CD4-positive, alpha-beta T cell treated with Interleukin-2 at 100 ng/mL for 4 hours (primary cell): Measurements from ENCODE around the gene CNPY1.

ENCODE experiments used
- DNase-seq: peaks from one replicate; pipeline ENCODE4 v3.0.0-alpha.2; 2020; ENCODE audit warnings: low spot score

CNPY1 gene

DNA sequence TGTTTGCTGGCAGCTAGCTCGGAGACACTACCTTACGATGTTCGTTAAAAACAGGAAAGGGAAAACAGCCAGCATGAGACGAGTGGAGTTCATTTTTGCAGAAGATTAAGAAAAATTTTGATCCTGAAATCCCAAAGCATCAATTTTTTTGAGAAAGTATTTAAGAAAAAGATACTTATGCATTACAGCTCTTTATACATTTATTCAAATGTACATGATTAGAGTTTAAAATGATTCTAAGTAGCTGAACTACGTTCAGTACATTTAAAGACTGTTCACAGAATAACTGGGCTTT is 34.7 kb downstream of the CNPY1 start:
- no peak for DNase-seq

DNA sequence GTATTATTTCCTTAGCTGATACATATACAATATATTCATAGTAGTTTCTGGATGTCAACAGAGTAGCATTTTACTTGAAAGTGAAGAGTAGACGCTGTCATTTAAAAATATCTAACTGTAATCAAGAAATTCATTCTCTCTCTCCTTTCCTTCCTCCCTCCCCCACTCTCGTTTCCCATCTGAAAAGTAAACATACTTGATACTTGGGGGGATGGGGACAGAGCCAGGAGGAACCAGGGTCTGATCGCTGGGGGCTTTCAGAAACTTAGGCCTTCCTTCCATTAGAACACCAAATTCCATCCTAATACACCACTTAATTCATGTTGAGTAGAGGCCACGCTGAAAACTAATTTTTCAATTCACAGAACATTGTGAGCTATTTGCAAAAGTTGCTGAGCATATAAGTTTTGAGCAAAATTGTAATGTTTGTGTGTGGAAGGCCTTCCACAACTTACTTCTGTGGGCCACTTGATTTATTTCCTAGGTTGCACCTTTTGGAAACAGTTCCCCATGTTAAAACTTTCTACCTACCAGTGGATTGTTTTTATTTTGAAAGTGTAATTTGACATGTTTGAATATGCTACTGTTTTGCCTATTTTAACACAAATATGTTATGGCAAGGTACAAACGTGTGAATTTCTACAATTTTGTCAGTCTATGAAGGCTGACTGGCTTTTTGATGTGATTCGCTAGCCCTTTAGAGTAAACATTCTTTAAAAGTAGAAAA is 35.2 kb downstream of the CNPY1 start:
- no peak for DNase-seq

DNA sequence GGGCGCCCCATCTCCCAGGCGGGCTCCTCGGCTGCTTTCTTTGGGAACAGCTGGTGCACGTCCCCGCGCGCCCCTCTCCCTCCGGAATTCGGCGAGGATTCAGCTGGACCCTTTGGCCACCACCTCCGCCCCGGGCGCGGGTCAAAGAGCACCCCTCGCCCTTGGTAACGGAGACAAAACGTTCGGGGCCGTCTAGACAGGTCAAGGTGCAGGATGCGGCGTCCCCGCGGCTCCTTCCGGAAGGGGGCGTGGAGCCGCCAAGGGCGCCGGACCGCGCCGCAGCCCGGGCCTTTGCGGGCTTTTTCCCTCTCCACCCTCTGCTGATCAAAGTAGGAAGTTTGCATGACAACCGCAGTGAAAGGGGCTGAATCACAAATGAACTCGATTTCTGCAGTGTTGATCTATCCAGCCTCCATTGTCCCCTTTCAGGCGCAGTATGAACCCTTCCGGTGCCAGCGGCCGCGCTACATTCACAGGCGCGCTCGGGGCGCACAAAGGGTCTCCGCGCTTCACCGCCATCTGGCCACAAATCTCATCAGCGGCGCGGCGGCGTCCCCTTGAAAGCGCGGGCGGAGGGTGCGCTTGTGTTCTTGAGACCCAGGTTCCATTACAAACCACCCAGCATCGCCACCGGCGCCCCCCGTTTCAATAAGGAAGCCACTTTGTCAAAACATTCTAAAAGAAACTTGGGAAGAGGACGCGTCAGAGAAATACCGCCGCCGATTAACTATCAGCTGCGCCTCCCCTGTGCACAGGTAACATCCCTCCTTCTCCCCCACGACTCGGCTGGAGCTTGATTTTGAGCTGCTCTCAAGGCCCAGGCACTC is 36.4 kb downstream of the CNPY1 start:
- no peak for DNase-seq

- DNase-seq, result no peak
Observed at GRCh38 chr7:155509359-155509724, 37.0 kb downstream of the CNPY1 start.

- no peak for DNase-seq
Observed at GRCh38 chr7:155508376-155509358, 37.7 kb downstream of the CNPY1 start.

- no peak for DNase-seq
Observed at GRCh38 chr7:155507576-155507975, 38.8 kb downstream of the CNPY1 start.

DNA sequence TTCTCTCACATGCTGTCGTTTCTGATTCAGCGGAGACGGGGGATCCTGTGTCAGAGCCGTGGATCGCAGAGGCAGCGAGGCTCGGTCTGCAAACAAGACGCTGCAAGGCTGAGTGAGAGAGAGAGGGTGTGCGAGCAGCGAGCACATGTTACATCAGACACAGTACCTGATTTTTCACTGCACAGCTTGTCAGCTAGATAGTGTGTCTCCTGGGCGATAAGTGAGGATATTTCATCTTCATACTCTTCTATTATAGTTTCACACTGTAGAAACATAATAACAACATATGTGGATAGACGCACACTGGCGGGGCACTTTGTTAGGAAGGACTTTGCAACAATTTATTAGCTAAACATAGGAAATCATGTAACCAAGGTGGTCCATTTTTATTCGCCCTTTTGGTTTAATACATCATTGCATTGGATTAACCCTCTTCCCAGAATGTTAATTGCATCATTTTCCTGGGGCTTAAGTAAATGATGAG is 39.5 kb downstream of the CNPY1 start:
- DNase-seq, result no peak

DNA sequence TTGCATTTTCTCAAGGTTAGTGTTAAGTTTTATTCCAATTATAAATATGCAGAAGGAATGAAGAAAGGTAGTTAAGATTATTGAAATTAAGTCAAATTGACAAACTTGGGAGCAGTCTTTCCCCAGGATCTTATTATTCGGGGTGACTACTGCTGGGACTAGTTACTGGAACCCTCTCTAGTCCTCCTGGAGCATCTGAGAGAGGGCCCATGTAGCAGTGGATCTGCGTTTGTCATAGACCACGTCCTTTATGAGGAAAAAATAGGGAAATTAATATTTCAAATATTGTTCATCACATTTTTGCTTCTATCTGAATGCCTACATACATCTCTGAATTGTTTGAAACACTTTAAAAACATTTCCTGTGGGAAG is 41.0 kb downstream of the CNPY1 start:
- DNase-seq, result no peak

DNA sequence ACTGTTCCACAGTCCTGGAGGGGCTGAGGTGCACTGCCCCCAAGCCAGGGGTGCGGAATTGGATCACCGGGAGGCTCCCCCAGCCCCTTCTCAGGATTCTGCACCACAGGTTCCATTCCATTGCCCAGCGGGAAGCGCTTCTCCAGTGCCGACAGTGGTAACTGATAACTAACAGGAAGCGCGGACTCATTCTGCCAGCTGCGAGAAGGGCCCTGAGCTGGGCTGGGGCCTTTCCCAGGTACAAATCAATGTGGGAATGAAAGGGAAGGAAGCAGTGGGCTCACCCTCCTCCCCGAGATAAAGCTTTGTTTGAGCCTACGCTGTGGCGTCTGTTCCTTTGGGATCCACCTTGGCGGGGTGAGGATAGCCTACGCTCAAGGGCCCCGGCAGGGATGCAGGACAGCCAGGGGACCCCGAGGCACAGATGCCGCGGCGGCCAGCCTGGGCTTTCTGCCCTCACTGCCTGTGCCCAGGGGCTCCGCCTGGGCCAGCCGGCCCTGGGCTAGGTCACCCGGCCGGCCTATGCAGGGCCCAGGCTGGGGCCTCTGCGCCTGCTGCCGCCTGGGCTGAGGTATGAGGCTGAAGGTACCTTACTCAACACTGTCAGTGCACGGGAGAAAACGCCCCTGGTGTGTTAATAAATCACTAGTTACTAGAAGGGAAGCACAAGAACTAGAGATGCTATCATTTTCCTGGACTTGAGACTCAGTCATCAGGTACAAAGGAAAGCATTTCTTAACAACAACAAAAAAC is 49.0 kb downstream of the CNPY1 start:
- DNase-seq, result no peak

DNA sequence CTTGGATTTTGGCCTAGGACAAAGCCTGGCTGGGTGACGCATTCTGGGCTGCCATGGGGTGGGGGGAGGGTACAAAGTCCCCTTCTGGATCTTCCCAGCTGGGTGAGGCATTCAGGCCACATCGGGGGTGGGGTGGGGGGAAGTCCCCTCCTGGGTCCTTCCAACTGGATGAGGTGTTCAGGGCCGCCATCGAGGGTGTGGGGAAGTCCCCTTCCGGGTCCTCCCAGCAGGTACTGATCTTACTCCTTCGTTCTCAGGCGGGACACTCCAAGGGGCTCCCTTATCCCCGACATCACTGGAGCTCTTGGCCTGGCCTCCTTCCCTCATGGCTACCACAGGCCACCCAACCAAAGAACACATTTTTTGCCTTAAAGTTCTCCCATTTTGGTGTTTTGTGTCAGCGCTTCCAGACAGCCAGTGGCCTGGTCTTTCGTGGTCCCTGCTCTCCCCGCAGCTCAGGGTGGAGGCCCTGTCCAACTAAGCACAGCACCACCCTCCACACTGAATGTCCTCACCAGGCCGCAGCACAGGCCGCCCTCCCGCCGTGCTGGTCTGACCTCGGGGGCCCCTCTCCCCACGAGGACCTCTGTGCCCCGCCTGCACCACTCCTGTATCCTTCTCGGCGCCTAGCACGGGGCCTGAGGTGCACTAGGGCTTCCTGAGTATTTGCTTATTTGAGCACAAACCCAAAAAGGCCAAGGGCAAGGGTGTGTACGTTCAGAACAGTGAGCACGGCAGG is 49.9 kb downstream of the CNPY1 start:
- DNase-seq, result no peak

DNA sequence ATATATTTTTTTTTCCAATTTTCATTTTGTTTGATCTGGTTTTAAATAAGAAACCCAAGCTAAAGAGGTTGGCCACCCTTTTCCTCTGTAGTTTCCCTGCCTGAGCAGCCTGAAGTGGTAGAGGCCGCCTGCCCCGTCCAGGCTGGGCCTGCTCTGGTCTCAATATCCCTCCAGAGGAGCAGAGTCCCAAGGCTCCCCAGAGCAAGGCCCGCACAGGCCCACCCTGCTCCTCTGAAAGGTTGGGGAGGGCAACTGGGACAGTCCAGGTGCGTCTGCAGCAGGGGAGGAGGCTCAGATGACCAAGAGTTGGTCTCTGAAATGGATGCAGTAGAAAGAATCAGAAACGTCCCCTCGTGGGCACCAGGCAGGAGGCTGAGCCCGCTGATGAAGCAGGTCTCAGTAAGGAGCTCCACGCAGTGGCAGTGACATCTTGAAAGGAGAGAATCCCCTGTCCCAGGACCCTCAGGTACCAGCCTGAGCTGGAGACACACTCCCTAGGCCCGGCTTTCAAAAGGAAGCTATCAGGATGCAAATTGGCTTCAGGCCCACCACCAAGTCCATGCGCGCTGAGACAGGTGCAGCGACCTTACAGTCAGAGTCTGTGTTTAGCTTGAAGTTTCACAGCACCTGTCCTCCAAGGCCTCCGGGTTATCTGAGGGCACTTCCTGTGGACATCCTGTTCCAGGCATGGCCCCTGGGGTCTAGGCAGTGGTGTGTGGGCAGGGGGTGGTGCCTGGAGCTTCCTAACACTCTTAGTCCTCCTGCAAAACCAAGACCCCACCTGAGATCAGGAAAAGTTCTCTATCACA is 50.7 kb downstream of the CNPY1 start:
- no peak for DNase-seq

DNA sequence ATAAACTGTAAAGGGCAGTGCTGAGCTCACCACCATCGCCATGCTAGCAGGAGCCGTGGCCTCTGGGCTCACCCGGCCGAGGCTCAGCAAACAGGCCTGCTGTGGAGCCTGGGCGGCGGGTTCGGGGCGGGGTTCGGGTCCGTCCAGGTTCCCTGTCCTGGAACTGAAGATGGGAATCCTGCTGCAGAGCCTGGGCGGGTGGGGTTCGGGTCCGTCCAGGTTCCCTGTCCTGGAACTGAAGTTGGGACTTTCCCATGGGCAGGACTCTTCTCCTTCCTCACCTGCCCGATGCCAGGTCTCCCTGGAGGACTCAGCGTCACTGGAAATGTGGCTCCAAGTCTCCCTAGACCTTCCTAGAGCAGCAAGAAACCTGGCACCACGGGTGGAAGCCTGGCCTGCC is 51.8 kb downstream of the CNPY1 start:
- DNase-seq, result no peak

GRCh38 chr7:155493744-155494538 is 52.4 kb downstream of the CNPY1 start:
- no peak for DNase-seq

- no peak for DNase-seq
Observed at GRCh38 chr7:155491812-155492211, 54.5 kb downstream of the CNPY1 start.

DNA sequence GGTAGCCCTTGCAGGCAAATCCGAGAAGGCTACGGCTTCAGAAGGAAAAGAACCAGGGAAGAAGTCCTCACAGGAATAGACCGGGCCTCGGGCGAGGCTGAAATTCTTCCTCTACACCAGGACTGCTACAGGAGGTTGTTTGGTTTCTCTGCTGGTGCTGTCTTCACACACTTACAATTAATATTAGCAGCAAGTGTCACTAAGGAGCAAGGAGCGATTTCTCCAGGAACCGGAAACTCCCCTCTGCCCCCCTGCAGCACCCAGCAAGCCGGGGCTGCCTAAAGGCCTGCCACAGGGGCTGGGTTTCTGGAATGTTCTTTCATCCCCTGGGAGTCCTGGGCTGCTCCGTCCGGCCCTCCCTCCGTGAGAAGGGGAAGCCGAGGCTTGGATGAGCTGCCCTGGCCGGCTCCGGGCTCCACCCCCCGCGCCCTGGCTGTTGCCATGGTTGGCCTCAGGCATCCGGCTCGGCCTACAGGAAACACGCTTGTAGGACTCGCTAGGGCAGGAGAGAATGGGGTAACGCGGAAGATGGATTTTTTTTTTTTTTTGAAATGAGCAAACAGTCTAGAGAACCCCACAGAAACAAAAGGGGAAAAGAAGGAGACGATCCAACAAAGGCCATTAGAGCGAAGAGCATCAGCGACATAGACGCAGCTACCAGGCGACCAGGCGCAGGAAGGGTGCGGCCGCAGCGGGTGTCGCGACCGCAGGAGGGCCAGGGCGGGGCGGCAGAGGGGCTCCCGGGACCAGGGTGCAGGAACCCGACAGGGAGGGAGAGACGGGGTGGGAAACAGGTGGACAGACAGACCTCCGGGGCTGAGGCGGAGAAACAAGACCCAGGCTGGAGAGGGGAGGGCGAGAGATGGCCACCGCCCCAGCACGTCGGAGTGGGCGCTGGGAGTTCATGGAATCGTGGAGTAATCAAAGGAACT is 55.4 kb downstream of the CNPY1 start:
- DNase-seq, result peak; percentile 12

GRCh38 chr7:155489862-155490696 is 56.3 kb downstream of the CNPY1 start:
- no peak for DNase-seq

DNA sequence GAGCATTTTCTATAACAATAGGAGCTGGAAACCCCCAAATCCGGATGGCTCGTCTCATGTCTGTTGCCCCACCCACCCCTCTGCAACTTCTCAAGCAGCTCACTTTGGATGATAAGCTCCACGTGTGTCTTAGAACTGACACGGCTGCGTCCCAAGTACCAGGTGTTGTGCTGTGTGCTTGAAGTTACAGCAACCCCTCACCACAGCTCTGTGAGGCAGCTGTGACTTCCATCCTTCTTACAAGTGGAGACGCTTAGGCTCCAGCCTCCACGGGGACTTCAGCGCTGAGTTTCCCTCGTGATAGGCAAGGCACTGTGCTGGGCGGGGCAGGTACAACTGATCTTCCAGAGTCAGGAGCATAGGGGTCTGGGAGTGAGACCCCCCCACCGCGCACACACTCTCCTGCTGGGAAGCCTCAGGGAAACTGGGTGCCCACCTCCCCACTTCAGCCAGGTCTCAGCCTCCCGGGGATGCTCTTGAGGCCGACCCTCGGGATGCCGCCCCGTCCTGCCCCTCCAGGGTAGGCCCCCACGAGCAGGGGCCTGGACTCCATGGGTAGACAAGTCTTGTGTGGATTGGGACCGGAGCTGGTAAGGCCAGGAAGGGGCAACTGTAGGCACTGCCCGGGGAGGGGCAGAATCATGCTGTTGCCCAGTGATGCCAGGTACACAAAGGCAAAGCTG is 57.1 kb downstream of the CNPY1 start:
- no peak for DNase-seq
